Endothelial cell of umbilical vein (primary cell): Measurements from ENCODE around the gene C1orf174.

Experiments used
- CTCF ChIP-seq, 2 donors: IDR thresholded peaks; 1 replicate in 1 of 2; 2 replicates in 1 of 2; pipeline ENCODE4 v1.5.1; 2011; ENCODE audit warnings: low read length in 2 of 2, mild to moderate bottlenecking in 2 of 2, moderate library complexity in 2 of 2, control low read depth in 1 of 2, inconsistent platforms in 1 of 2, low read depth in 1 of 2; ENCODE audit not compliant: insufficient read depth in 1 of 2; ENCODE audit errors: extremely low read depth in 1 of 2
- EZH2 ChIP-seq: IDR thresholded peaks from 2 replicates; pipeline ENCODE4 v1.6.1; 2012; ENCODE audit warnings: borderline replicate concordance, low read depth, mild to moderate bottlenecking, moderate library complexity, low read length, inconsistent platforms; ENCODE audit not compliant: severe bottlenecking
- GATA2 ChIP-seq: IDR thresholded peaks from 2 replicates; pipeline ENCODE4 v1.7.0; 2011; ENCODE audit warnings: low read depth, mild to moderate bottlenecking, moderate library complexity, mixed read lengths, low read length; ENCODE audit not compliant: insufficient read length, insufficient read depth
- JUN ChIP-seq: IDR thresholded peaks from 2 replicates; pipeline ENCODE4 v1.6.1; 2011; ENCODE audit warnings: borderline replicate concordance, low read depth; ENCODE audit not compliant: insufficient read length, insufficient read depth
- MAX ChIP-seq: IDR thresholded peaks from 2 replicates; pipeline ENCODE4 v1.6.1; 2011; ENCODE audit not compliant: insufficient read depth, insufficient read length
- MYC ChIP-seq: IDR thresholded peaks from one replicate; pipeline ENCODE4 v1.6.1; 2011; ENCODE audit warnings: mild to moderate bottlenecking, low read depth, low read length
- POLR2A ChIP-seq: IDR thresholded peaks from 2 replicates; pipeline ENCODE4 v1.6.1; 2012; ENCODE audit warnings: low read depth, mild to moderate bottlenecking, control low read depth, low read length
- POLR2AphosphoS5 ChIP-seq: IDR thresholded peaks from 2 replicates; pipeline ENCODE4 v1.6.1; 2012; ENCODE audit warnings: low read depth, mild to moderate bottlenecking, control low read depth, low read length, moderate library complexity; ENCODE audit not compliant: insufficient read depth

GRCh38 chr1:3904843-3905185 lies 4.7 kb upstream of the C1orf174 start:
- no peak for TF ChIP-seq POLR2A
- TF ChIP-seq POLR2AphosphoS5, result no peak
- no peak for TF ChIP-seq EZH2
- no peak for TF ChIP-seq CTCF (IDR thresholded peaks at IDR 0.05; ENCODE audit: extremely low read depth in 1 of 2, insufficient read depth in 1 of 2, low read depth in 1 of 2, low read length in 2 of 2)
- TF ChIP-seq MYC, result no peak
- TF ChIP-seq GATA2, result no peak
- TF ChIP-seq MAX, result no peak
- no peak for TF ChIP-seq JUN
